Epidermal melanocyte (primary cell): ENCODE measurements around the gene FLT4.

ENCODE experiments used
- DNase-seq: peaks from one replicate; pipeline ENCODE4 v3.0.0; 2011; ENCODE audit warnings: low spot score; ENCODE audit not compliant: insufficient read length

FLT4 gene

GRCh38 chr5:180643191-180643851, 6.1 kb downstream of the FLT4 start:
- DNase-seq: no peak

GRCh38 chr5:180642779-180643178, 6.6 kb downstream of the FLT4 start:
- DNase-seq: no peak

- no peak for DNase-seq
Observed at GRCh38 chr5:180642181-180642775, 7.1 kb downstream of the FLT4 start.

- no peak for DNase-seq
Observed at GRCh38 chr5:180641566-180641900, 7.9 kb downstream of the FLT4 start.

GRCh38 chr5:180640861-180641565, 8.4 kb downstream of the FLT4 start:
- DNase-seq: no peak

- no peak for DNase-seq
Observed at GRCh38 chr5:180640611-180640860, 8.9 kb downstream of the FLT4 start.

GRCh38 chr5:180639741-180640610, 9.4 kb downstream of the FLT4 start:
- no peak for DNase-seq

GRCh38 chr5:180639287-180639686, 10.1 kb downstream of the FLT4 start:
- DNase-seq: no peak

GRCh38 chr5:180637962-180638680, 11.3 kb downstream of the FLT4 start:
- no peak for DNase-seq

GRCh38 chr5:180636403-180637075, 12.9 kb downstream of the FLT4 start:
- no peak for DNase-seq

- no peak for DNase-seq
Observed at GRCh38 chr5:180636016-180636402, 13.4 kb downstream of the FLT4 start.

- DNase-seq: no peak
Observed at GRCh38 chr5:180633283-180634177, 15.9 kb downstream of the FLT4 start.

GRCh38 chr5:180632768-180633167, 16.6 kb downstream of the FLT4 start:
- DNase-seq: no peak

- DNase-seq: no peak
Observed at GRCh38 chr5:180631549-180632383, 17.6 kb downstream of the FLT4 start.

GRCh38 chr5:180630426-180630825, 19.0 kb downstream of the FLT4 start:
- DNase-seq: no peak

- DNase-seq: no peak
Observed at GRCh38 chr5:180629831-180630382, 19.5 kb downstream of the FLT4 start.

- DNase-seq: no peak
Observed at GRCh38 chr5:180628827-180629750, 20.3 kb downstream of the FLT4 start.

GRCh38 chr5:180628211-180628610, 21.2 kb downstream of the FLT4 start:
- DNase-seq: no peak
